Epithelial cell of esophagus (primary cell): ENCODE data around the gene NUDT14.

Source experiments
- DNase-seq: peaks from one replicate; pipeline ENCODE4 v3.0.0; 2010; ENCODE audit warnings: low read depth
- H3K4me3 ChIP-seq: 2 replicates; pipeline ENCODE4 v1.5.1; 2011; ENCODE audit warnings: mild to moderate bottlenecking, low read length, control low read depth
- TF ChIP-seq, protein P1 (sequence below): IDR thresholded peaks from 2 replicates; pipeline ENCODE4 v1.5.1; 2011; ENCODE audit warnings: low read depth, mild to moderate bottlenecking, low read length, control low read depth, inconsistent platforms; ENCODE audit not compliant: insufficient read depth; ENCODE audit errors: missing control alignments

The NUDT14 gene

DNA sequence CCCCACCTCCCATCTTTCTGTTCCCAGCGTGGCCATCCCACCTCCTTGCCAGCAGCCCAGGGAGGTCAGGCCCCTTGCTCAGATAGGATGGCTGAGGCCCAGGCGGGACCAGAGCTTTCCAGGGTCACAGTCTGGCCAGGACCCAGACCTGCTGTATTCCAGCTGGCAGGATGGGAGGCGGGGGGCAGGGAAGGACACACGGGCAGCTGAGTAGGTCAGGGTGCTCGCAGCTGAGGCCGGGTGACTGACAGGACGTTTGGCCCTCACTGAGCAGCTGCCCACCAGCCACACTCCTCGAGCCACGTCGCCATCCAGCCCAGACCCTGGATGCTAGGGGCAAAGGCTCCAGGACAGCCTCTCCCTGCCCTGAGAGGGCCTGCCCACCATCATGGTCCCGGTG, 4.0 kb downstream of the NUDT14 start:
- DNase-seq = no peak
- TF ChIP-seq, protein P1, sequence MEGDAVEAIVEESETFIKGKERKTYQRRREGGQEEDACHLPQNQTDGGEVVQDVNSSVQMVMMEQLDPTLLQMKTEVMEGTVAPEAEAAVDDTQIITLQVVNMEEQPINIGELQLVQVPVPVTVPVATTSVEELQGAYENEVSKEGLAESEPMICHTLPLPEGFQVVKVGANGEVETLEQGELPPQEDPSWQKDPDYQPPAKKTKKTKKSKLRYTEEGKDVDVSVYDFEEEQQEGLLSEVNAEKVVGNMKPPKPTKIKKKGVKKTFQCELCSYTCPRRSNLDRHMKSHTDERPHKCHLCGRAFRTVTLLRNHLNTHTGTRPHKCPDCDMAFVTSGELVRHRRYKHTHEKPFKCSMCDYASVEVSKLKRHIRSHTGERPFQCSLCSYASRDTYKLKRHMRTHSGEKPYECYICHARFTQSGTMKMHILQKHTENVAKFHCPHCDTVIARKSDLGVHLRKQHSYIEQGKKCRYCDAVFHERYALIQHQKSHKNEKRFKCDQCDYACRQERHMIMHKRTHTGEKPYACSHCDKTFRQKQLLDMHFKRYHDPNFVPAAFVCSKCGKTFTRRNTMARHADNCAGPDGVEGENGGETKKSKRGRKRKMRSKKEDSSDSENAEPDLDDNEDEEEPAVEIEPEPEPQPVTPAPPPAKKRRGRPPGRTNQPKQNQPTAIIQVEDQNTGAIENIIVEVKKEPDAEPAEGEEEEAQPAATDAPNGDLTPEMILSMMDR = no peak
- no peak overlapping the region for H3K4me3 ChIP-seq

DNA sequence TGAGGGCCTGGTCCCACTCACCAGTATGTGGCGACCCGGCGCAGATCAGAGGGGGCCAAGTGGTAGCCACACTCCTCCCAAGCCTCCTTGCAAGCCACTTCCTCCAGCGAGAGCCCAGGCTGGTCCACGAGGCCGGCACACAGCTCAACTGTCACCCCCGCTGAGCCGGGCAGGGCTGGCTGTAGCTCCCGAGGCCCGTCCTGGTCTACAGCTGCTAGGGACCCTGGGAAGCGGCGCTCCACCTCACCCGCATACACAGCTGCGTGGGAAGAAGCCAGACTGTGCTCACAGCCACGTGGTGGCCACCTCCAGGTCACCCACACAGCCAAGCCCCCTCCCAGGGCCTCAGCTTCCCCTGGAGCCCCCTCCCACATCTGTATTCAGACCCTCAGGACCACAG, 4.6 kb downstream of the NUDT14 start:
- no peak overlapping the region for H3K4me3 ChIP-seq
- TF ChIP-seq, protein P1 = no peak
- DNase-seq = no peak

DNA sequence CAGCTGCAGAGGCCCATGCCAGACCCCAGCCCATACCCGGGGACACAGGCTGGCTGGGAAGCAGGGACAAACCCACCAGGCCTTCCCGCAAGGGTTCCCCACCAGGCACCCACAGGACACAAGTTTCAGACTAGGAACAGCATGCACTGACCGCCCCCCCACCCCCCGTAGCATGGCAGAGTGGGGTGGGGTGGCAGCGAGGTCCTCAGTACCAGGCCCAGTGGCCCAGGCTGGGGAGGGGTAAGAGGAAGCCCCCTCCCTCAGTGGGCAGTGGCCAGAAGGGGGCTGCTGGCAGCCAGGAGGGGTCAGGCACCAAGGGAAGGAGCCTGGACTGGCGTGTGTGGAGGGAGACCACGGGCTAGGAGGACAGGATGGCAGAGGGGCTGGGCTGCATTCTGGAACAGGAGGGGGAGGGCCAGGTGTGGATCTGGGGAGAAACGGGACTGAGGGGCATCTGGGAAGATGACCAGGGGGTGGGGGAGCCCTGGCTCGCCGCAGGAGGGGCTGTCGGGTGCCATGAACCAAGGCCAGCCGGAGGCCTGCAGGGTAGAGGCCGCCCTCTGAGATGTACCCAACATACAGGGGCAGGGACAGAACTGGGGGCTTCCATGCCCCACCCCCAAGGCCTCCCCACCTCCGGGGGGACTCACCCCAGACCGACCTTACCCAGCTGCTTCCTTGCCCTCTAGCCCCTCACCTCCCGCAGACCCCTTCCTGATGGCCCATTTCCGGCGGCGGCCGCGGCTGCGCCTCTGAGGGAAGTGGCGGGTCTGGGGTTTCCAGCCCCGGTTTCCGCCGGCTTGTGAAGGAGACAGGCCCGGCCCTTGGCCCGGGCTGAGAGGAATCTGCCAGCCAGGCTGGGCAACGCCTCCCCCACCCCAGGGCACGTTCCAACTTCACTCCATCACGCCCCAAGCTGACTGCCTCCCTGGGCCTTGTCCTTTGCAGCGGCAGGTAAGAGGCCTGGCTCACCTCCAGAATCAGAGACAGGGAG, 6.9 kb downstream of the NUDT14 start:
- TF ChIP-seq, protein P1 = no peak
- no peak overlapping the region for H3K4me3 ChIP-seq
- peak; percentile 82 for DNase-seq

DNA sequence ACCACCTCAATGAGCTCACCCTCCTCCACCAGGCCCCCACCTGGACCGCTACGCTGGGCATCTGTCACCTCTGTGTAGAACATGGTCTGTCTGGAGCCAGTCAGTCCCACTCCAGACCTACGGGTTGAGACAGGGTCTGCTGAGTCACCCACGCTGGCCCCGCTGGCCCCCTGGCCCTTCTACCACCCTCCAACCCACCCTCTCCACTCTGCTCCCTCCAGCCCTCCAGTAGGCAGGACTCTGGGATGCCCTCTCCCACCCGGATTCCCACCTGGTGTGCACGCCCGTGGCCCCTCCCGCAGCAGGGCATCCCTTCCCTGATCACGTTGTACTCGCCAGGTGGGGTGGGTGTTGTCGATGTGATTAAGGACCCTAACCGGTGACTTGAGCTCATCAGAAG, 8.0 kb downstream of the NUDT14 start:
- TF ChIP-seq, protein P1 = no peak
- no peak for DNase-seq
- no peak overlapping the region for H3K4me3 ChIP-seq

DNA sequence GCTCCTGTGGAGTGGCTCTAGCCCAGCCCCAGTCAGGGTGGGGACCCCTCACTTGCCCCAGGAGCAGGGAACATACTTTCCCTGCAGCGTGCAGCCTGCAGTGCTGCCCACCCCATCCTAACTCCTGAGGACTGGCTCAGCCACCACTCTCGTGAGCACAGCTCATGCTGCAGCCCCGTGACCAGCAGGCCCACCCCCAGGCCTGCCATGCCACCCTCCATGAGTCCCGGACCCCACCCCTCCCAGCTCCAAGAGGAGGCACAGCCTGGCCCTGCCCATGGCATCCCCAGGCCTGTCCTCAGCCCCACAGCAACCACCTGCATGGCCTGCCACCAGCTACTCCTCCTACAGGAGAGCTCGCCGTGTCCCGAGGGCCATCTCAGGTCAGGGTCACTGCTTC, 8.6 kb downstream of the NUDT14 start:
- TF ChIP-seq, protein P1 = no peak
- DNase-seq = no peak
- H3K4me3 ChIP-seq = no peak overlapping the region

DNA sequence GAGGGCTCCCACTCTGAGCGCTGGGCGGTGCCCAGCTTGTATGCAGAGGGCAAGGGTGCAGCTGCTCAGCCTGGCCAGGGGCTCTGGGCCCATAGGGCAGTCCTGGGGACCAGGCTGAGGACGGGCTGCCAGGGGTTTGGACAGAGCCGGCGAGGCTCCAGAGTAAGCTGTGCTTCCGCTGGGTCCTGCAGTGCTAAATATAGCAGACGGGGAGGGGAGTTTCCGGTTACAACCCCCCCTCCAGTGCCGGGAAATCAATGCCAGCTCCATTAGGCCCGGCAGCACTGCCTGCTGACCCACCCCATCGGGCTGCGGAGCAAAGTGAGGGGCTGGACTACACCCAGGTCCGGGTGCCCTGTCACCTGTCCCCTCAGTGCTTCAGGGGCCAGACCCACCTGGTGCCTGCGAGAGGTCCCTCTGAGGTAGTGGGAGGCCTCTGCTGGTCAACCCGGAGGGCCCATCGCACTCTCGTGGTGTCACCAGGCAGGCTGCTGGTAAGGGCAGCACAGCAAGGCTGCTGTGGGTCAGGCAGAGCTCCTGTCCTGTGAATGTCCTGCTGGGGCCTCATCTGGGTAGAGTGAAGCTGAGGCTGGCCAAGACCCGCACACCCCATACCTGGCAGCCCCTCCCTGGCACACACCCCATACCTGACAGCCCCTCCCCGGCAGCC, 10.0 kb downstream of the NUDT14 start:
- DNase-seq = no peak
- TF ChIP-seq, protein P1 = no peak

More for the DNA sequence above, 10.0 kb downstream of the NUDT14 start:
- no peak overlapping the region for H3K4me3 ChIP-seq
